GM12872 (cell line): ENCODE results near the gene LRRC7.
A peak's percentile ranks its signal among the peaks of the same experiment; 100 is the strongest.

Experiments used
- TF ChIP-seq, protein P1 (sequence below): IDR thresholded peaks from 3 replicates; pipeline ENCODE4 v1.5.1; 2011; ENCODE audit warnings: low read depth, mild to moderate bottlenecking, low read length, moderate library complexity; ENCODE audit not compliant: insufficient read depth

The LRRC7 gene

DNA sequence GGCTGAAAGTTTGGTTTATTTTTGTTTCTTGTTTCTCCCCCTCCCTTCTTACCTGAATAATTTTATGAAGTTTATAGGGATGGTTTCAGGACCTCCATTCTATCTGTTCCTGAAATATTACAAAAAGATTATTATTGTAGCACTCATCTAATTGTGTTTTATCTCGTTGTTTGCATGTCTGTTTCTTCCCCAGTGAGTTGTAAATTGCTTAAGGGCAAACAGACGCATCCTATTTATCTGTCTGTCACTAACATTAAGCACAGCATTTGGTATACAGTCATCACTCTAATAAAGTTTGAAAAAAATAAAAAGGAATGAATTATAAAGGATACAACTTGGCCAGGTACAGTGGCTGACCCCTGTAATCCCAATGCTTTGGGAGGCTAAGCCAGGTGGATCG, 123.5 kb downstream of the LRRC7 start:
- TF ChIP-seq, protein P1, sequence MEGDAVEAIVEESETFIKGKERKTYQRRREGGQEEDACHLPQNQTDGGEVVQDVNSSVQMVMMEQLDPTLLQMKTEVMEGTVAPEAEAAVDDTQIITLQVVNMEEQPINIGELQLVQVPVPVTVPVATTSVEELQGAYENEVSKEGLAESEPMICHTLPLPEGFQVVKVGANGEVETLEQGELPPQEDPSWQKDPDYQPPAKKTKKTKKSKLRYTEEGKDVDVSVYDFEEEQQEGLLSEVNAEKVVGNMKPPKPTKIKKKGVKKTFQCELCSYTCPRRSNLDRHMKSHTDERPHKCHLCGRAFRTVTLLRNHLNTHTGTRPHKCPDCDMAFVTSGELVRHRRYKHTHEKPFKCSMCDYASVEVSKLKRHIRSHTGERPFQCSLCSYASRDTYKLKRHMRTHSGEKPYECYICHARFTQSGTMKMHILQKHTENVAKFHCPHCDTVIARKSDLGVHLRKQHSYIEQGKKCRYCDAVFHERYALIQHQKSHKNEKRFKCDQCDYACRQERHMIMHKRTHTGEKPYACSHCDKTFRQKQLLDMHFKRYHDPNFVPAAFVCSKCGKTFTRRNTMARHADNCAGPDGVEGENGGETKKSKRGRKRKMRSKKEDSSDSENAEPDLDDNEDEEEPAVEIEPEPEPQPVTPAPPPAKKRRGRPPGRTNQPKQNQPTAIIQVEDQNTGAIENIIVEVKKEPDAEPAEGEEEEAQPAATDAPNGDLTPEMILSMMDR: no peak

DNA sequence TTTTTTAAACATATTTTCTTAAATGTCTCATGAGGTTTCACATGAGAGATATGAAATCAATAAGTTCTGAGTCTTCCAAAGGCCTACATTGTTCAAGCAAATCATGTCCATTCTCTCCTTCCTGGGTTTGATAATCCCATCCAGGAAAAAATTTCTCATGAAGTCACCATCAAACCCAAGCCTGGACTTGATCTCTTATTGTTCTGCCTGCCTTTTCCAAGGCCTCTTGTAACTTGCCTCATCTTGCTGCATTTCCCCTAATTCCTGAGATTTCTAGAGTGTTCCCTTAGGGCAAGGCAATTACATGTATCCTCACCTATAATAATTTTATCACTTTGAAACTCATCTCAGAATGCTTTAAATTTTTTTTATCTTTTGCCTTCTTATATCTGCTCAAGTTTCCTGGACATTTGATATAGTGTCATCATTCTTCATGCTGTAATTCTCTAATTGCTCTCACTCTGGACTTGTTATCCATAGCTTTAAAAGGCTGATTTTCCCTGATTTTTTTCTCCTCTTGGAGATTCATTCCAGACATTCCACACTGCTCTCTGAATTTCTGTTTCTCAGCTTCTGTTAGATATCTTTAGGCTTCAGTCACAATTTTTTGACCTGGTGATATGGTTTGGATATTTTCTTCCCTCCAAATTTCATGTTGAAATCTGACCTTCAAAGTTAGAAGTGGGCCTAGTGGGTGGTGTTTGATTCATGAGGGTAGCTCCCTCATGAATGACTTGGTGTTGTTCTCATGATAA, 126.4 kb downstream of the LRRC7 start:
- TF ChIP-seq, protein P1: no peak

DNA sequence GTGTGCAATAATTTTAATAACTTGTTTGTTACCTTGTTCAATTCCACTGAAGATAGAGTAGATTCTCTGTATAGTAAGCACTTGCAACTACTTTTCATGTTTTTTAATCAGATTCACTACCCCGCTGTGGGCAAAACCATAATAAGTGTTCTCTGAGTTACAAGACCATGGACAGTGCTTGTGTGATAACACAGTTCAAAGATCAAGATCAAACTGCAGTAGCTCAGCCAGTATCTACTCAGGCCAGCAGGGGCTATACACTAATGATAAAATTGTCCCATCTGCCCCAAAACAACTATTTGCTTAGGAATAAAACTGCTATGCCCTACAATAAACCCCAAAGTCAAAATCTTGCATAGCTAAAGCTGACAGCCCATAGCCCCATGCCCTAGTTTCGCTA, 129.6 kb downstream of the LRRC7 start:
- TF ChIP-seq, protein P1: no peak

DNA sequence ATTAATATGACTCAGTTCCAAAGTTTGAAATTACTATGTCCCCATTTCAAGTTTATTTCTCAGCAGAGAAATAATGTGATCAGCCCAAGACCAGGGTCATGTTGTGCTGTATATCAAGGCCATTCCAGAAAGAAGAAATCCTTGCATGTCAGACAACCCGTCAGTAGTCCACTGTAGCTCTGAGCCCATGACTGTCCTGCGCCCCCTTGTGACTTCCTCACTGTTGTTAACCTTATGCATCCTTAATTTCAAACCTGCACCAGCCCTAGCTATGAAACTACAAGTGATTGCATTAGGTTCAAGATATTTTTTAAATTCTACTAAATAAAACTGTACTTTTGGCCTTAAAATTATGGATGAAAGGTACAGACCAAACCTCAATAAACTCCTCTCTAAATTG, 133.0 kb downstream of the LRRC7 start:
- TF ChIP-seq, protein P1: peak; percentile 38; the same call in 2 of the 3 replicates

DNA sequence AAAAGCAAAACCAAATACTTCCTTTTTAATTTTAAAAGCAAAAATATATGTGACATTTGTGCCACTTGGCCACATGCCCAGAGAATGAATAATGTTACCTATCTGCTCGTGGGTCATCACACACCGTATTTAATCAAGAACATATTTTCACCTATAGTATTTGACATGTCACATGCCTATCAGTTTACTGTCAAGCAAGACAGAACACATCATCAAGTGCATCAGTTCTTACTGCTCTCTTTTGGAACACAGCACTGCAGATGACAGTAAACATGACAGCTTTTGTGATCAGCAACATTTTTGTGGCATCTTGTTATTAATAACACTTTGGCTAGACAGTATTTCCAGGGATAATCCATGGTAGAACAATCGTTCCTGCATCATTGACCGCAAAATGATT, 134.4 kb downstream of the LRRC7 start:
- TF ChIP-seq, protein P1: no peak

DNA sequence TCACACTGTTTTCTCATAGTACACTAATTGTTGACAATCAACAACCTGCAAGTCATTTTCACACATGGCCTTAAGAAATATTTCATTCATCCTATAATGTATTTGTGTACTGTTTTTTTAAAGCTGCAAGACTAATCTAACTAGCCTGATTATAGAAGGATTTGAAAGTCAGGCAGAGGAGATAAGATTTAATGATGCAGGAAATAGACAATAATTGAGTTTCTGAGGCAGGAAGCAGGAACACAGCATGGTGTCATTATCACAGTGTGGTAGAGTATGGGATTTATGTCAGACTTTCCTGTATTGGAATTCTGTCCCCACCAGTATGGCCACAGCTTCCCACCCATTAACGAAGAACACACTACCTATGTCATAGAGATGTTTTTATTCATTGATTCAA, 138.8 kb downstream of the LRRC7 start:
- TF ChIP-seq, protein P1: no peak

DNA sequence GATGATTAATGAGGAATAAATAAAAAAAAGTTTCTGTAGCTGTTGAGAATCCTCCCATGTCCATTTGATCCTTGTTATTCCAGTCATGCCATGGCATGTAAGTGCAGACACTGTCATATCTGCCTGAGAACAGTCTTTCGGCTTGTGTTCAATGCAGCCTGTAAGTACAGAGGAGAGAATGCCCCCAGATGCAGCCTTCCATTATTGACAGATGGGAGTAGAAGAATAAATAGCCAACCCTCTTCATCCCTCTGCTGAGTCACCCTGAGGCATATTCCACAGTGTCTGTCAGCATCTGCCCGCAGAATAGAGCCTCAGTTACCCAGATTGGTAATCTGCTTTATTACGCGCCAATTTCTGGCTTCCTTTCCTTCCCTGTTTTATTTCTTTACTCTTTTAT, 139.4 kb downstream of the LRRC7 start:
- TF ChIP-seq, protein P1: no peak
